H1 (cell line): ENCODE data around the gene STK39. TPM values are rescaled to one million over a fixed set of nuclear protein-coding genes. Genes with fewer than 3 reads are reported as not detected.

ENCODE experiments used
- CTCF ChIA-PET: fragments of 300-600 bp; sonication (Branson Sonifier 250); formaldehyde crosslinking; loops from one replicate; lab custom pipeline; 2021; ENCODE audit not compliant: partially characterized antibody; lab: Charles Lee
- POLR2A ChIA-PET: fragments of 300-600 bp; sonication (Branson Sonifier 250); formaldehyde crosslinking; loops from one replicate; lab custom pipeline; 2021; ENCODE audit warnings: inconsistent platforms; ENCODE audit not compliant: partially characterized antibody; lab: Charles Lee
- DNase-seq, 2 experiments: peaks; one replicate each; pipeline versions ENCODE4 v3.0.0 to v3.0.0-alpha.2; 2010 to 2022; ENCODE audit warnings: low spot score in 2 of 2, low read depth in 1 of 2, mixed read lengths in 1 of 2
- FAIRE-seq: peaks from 2 replicates; lab custom pipeline; 2011; peaks lifted over from hg19 to GRCh38; lab: Jason Lieb, UNC
- H2AFZ ChIP-seq: 2 replicates; pipeline ENCODE4 v1.8.1; 2012; ENCODE audit warnings: low read length, inconsistent platforms
- H2AK5ac ChIP-seq: 2 replicates; pipeline ENCODE4 v1.6.1; 2013; ENCODE audit warnings: low read depth, low read length
- H2BK120ac ChIP-seq: replicated peaks from 2 replicates; pipeline ENCODE3; 2013; ENCODE audit warnings: low read depth, low read length, inconsistent platforms
- H2BK12ac ChIP-seq: 2 replicates; pipeline ENCODE4 v1.6.1; 2013; ENCODE audit warnings: low read depth, low read length
- H2BK15ac ChIP-seq: 2 replicates; pipeline ENCODE4 v1.6.1; 2013; ENCODE audit warnings: low read length
- H2BK20ac ChIP-seq: 2 replicates; pipeline ENCODE4 v1.6.1; 2013; ENCODE audit warnings: low read length
- H2BK5ac ChIP-seq: 2 replicates; pipeline ENCODE4 v1.6.1; 2013; ENCODE audit warnings: low read depth, low read length
- H3K14ac ChIP-seq: 2 replicates; pipeline ENCODE4 v1.6.1; 2013; ENCODE audit warnings: inconsistent platforms; ENCODE audit not compliant: insufficient read length
- H3K18ac ChIP-seq: 2 replicates; pipeline ENCODE4 v1.6.1; 2013; ENCODE audit warnings: low read length; ENCODE audit errors: extremely low read depth
- H3K23ac ChIP-seq: 2 replicates; pipeline ENCODE4 v1.6.1; 2013; ENCODE audit warnings: inconsistent platforms; ENCODE audit not compliant: insufficient read length
- H3K23me2 ChIP-seq: 2 replicates; pipeline ENCODE4 v1.6.1; 2013; ENCODE audit warnings: low read depth, low read length
- H3K27ac ChIP-seq: 2 replicates; pipeline ENCODE4 v1.6.1; 2011; ENCODE audit warnings: low read depth, low read length, inconsistent platforms
- H3K27me3 ChIP-seq, 4 experiments: replicated peaks in 1 of 4; 1 replicate in 1 of 4; 2 replicates in 3 of 4; pipeline versions ENCODE4 v1.6.1 to v1.8.1; 2011 to 2013; ENCODE audit warnings: low read length in 3 of 4, mild to moderate bottlenecking in 3 of 4, inconsistent platforms in 2 of 4, mixed read lengths in 2 of 4, moderate library complexity in 1 of 4; ENCODE audit not compliant: control insufficient read depth in 3 of 4, insufficient read depth in 3 of 4; ENCODE audit errors: extremely low read depth in 1 of 4
- H3K36me3 ChIP-seq, 4 experiments: 2 replicates each; pipeline versions ENCODE4 v1.6.1 to v1.8.1; 2011 to 2013; ENCODE audit warnings: mild to moderate bottlenecking in 4 of 4, low read length in 3 of 4, moderate library complexity in 2 of 4, control low read depth in 1 of 4, inconsistent platforms in 1 of 4; ENCODE audit not compliant: insufficient read depth in 4 of 4, control insufficient read depth in 2 of 4
- H3K4ac ChIP-seq: replicated peaks from 2 replicates; pipeline ENCODE3; 2013; ENCODE audit warnings: low read length, low read depth, mixed read lengths, inconsistent platforms; ENCODE audit not compliant: insufficient read length
- H3K4me1 ChIP-seq, 4 experiments: replicated peaks in 1 of 4; 1 replicate in 1 of 4; 2 replicates in 3 of 4; pipeline versions ENCODE4 v1.6.1 to v1.8.1; 2011 to 2013; ENCODE audit warnings: low read length in 3 of 4, inconsistent platforms in 2 of 4, mixed read lengths in 1 of 4; ENCODE audit not compliant: insufficient read depth in 4 of 4, control insufficient read depth in 3 of 4
- H3K4me2 ChIP-seq, 2 experiments: 2 replicates each; pipeline versions ENCODE4 v1.6.1 to v1.8.1; 2011 to 2013; ENCODE audit warnings: low read depth in 2 of 2, low read length in 2 of 2, control low read depth in 1 of 2, inconsistent platforms in 1 of 2, mild to moderate bottlenecking in 1 of 2; ENCODE audit not compliant: insufficient read depth in 1 of 2
- H3K4me3 ChIP-seq, 4 experiments: fragments of 200-600, 300-600 bp in 1 of 4; sonication (generic), shearing (Covaris generic), sonication (Bioruptor Twin) in 1 of 4; 2 replicates each; pipeline versions ENCODE4 v1.5.1 to v1.8.1; 2011 to 2016; ENCODE audit warnings: low read length in 4 of 4, low read depth in 3 of 4, control low read depth in 2 of 4, inconsistent platforms in 2 of 4, mild to moderate bottlenecking in 2 of 4, mixed read lengths in 1 of 4, moderate library complexity in 1 of 4; ENCODE audit not compliant: insufficient read depth in 2 of 4; ENCODE audit errors: extremely low read depth in 1 of 4
- H3K56ac ChIP-seq: replicated peaks from 2 replicates; pipeline ENCODE3; 2013; ENCODE audit warnings: low read depth, mild to moderate bottlenecking, mixed read lengths, low read length, inconsistent platforms; ENCODE audit not compliant: insufficient read length
- H3K79me1 ChIP-seq: 2 replicates; pipeline ENCODE4 v1.6.1; 2013; ENCODE audit warnings: low read depth, low read length, control low read depth
- H3K79me2 ChIP-seq, 2 experiments: 2 replicates each; pipeline versions ENCODE4 v1.6.1 to v1.8.1; 2012 to 2013; ENCODE audit warnings: low read length in 2 of 2, mild to moderate bottlenecking in 2 of 2, inconsistent platforms in 1 of 2; ENCODE audit not compliant: insufficient read depth in 2 of 2, control insufficient read depth in 1 of 2
- H3K9ac ChIP-seq, 4 experiments: replicated peaks in 1 of 4; 1 replicate in 1 of 4; 2 replicates in 3 of 4; pipeline versions ENCODE4 v1.6.1 to v1.8.1; 2011 to 2013; ENCODE audit warnings: low read depth in 3 of 4, low read length in 3 of 4, control low read depth in 2 of 4, mild to moderate bottlenecking in 2 of 4, moderate library complexity in 2 of 4, inconsistent platforms in 1 of 4; ENCODE audit errors: extremely low read depth in 1 of 4
- H3K9me3 ChIP-seq, 2 experiments: 2 replicates each; pipeline versions ENCODE4 v1.6.1 to v1.8.1; 2012 to 2013; ENCODE audit warnings: mild to moderate bottlenecking in 2 of 2, moderate library complexity in 2 of 2, control low read depth in 1 of 2, inconsistent platforms in 1 of 2, low read depth in 1 of 2, low read length in 1 of 2, mixed read lengths in 1 of 2; ENCODE audit not compliant: insufficient read depth in 2 of 2
- H4K20me1 ChIP-seq, 2 experiments: replicated peaks in 1 of 2; 2 replicates each; pipeline versions ENCODE3 to v1.8.1; 2011 to 2013; ENCODE audit warnings: inconsistent platforms in 2 of 2, low read length in 2 of 2, mild to moderate bottlenecking in 1 of 2; ENCODE audit not compliant: insufficient read depth in 2 of 2, control insufficient read depth in 1 of 2
- H4K5ac ChIP-seq: 2 replicates; pipeline ENCODE4 v1.6.1; 2013; ENCODE audit warnings: low read length, low read depth, mixed read lengths, inconsistent platforms; ENCODE audit not compliant: insufficient read length
- H4K8ac ChIP-seq: 2 replicates; pipeline ENCODE4 v1.8.0; 2013; ENCODE audit warnings: mild to moderate bottlenecking, moderate library complexity, low read length, inconsistent platforms; ENCODE audit not compliant: insufficient read depth; ENCODE audit errors: extremely low read depth
- H4K91ac ChIP-seq: replicated peaks from 2 replicates; pipeline ENCODE3; 2013; ENCODE audit warnings: low read length, mixed read lengths, inconsistent platforms; ENCODE audit not compliant: insufficient read length
- ATF2 ChIP-seq: IDR thresholded peaks from 2 replicates; pipeline ENCODE4 v1.6.1; 2012; ENCODE audit warnings: low read length, inconsistent platforms
- ATF3 ChIP-seq: IDR thresholded peaks from 2 replicates; pipeline ENCODE4 v1.6.1; 2011; ENCODE audit warnings: low read depth, mild to moderate bottlenecking, low read length; ENCODE audit not compliant: insufficient read depth
- BACH1 ChIP-seq: IDR thresholded peaks from 2 replicates; pipeline ENCODE4 v1.6.1; 2012; ENCODE audit warnings: low read length, improper control_type of control experiment
- KDM5A ChIP-seq: fragments of 200-600 bp; IDR thresholded peaks from 2 replicates; pipeline ENCODE4 v1.7.1; 2012; ENCODE audit warnings: mild to moderate bottlenecking, low read length, inconsistent platforms, mixed read lengths
- NANOG ChIP-seq: IDR thresholded peaks from 2 replicates; pipeline ENCODE4 v1.6.1; 2011; ENCODE audit warnings: low read length, low read depth, mild to moderate bottlenecking, inconsistent platforms; ENCODE audit not compliant: insufficient read depth, poor library complexity, severe bottlenecking
- RFX5 ChIP-seq: IDR thresholded peaks from 2 replicates; pipeline ENCODE4 v1.6.1; 2011; ENCODE audit warnings: low read depth, low read length, improper control_type of control experiment, borderline replicate concordance
- polyA plus RNA-seq, 7 experiments: library from polyadenylated mRNA; depleted of rRNA in 3 of 7; stranded (reverse) in 5 of 7; unstranded in 2 of 7; fragments of >200 nt in 5 of 7; fragments of 200-250 nt in 2 of 7; gene quantifications; 1 replicate in 5 of 7; 2 replicates in 1 of 7; 4 replicates in 1 of 7; pipeline versions ENCODE4 v1.2.1 to v1.2.3, GENCODE V29; 2011 to 2013; ENCODE audit warnings: missing spikeins in 2 of 7, mixed read lengths in 2 of 7
- total RNA-seq: library from RNA; stranded (reverse); fragmentation: NEBNext Ultra II Directional; extraction: Animal tissue kit (Norgen Biotek cat#: 25700); gene quantifications from 2 replicates; pipeline ENCODE4 v1.2.1, GENCODE V29; 2021

Gene STK39
- total and polyA plus RNA-seq, 2 of the 8 experiments (the other 6 are each of a cell fraction or from before 2014, with no cell fraction given), result 13.7 to 23.8 TPM

- FAIRE-seq (no peak), DNase-seq (no peak)
- Histone ChIP-seq H2BK5ac (no peak overlapping the region), H3K9me3 (no peaks in the 10 kb centered on the region), H4K20me1 (no peaks in the 10 kb centered on the region), H2AK5ac (no peak overlapping the region), H3K4me1 (no peaks in the 10 kb centered on the region), H3K27me3 (peaks cover 0 to 2% (median 0%) of the 10 kb centered on the region in 4 experiments; a peak in 1 of 7 replicates), H3K56ac (no peak overlapping the region), H3K9ac (no peak overlapping the region), H4K91ac (no peak overlapping the region), H2BK12ac (no peak overlapping the region), H3K18ac (no peak overlapping the region), H3K23me2 (no peaks in the 10 kb centered on the region), H3K4me3 (no peak overlapping the region), H2BK15ac (no peak overlapping the region), H3K14ac (no peak overlapping the region), H2AFZ (no peak overlapping the region), H3K79me1 (no peaks in the 10 kb centered on the region; the same call in 1 of the 2 replicates), H4K5ac (no peak overlapping the region), H4K8ac (no peak overlapping the region), H3K4ac (no peak overlapping the region), H3K27ac (no peak overlapping the region), H3K79me2 (no peaks in the 10 kb centered on the region), H3K23ac (no peak overlapping the region), H3K36me3 (no peaks in the 10 kb centered on the region), H2BK120ac (no peak overlapping the region), H3K4me2 (no peak overlapping the region), H2BK20ac (no peak overlapping the region)
- POLR2A ChIA-PET, result no interaction called here
- CTCF ChIA-PET, result interaction anchor here (0.7 to 2.0 kb wide), 3 partner anchors 15 to 91 kb away, joined by 3 to 11 read pairs (median 6); no protein-coding TSS in a partner anchor
- TF ChIP-seq ATF3 (no peak), ATF2 (no peak), NANOG (no peak), KDM5A (no peak), RFX5 (no peak), BACH1 (no peak)
These were observed 219.0 kb downstream of the STK39 start for GRCh38 chr2:168028362-168028761.
